HG02840 (cell line): ENCODE results near the gene RASSF8.
A peak's percentile ranks its signal among the peaks of the same experiment; 100 is the strongest.
"Not testable (repeated sequence)": the region's sequence is repeated elsewhere in the genome, so short reads cannot be mapped to it uniquely, and the experiment has no call there.

ENCODE experiments used
- ATAC-seq: cut with Tn5 transposase; IDR thresholded peaks from one replicate; pipeline ENCODE4 v1.9.1; 2021; ENCODE audit warnings: mild to moderate bottlenecking, moderate library complexity, moderate number of reproducible peaks; ENCODE audit not compliant: unreplicated experiment, low FRiP score

RASSF8 gene

GRCh38 chr12:26054383-26054782, 95.9 kb downstream of the RASSF8 start:
- no peak for ATAC-seq

GRCh38 chr12:26055087-26055486, 96.6 kb downstream of the RASSF8 start:
- ATAC-seq: no peak

GRCh38 chr12:26056335-26056734, 97.9 kb downstream of the RASSF8 start:
- no peak for ATAC-seq

GRCh38 chr12:26057271-26057670, 98.8 kb downstream of the RASSF8 start:
- ATAC-seq: not testable (repeated sequence)

- no peak for ATAC-seq
These were observed 99.8 kb downstream of the RASSF8 start for GRCh38 chr12:26058308-26058707.

GRCh38 chr12:26058818-26059217, 100.3 kb downstream of the RASSF8 start:
- no peak for ATAC-seq

- ATAC-seq: no peak
These were observed 103.5 kb downstream of the RASSF8 start for GRCh38 chr12:26062006-26062405.

GRCh38 chr12:26062566-26062965, 104.1 kb downstream of the RASSF8 start:
- ATAC-seq: no peak

- no peak for ATAC-seq
These were observed 107.0 kb downstream of the RASSF8 start for GRCh38 chr12:26065451-26065850.

GRCh38 chr12:26068503-26068902, 110.0 kb downstream of the RASSF8 start:
- ATAC-seq: no peak

- no peak for ATAC-seq
These were observed 111.3 kb downstream of the RASSF8 start for GRCh38 chr12:26069796-26070195.

- ATAC-seq: no peak
These were observed 119.6 kb downstream of the RASSF8 start for GRCh38 chr12:26077915-26078702.

- ATAC-seq: no peak
These were observed 122.4 kb downstream of the RASSF8 start for GRCh38 chr12:26080911-26081310.

- ATAC-seq: no peak
These were observed 128.5 kb downstream of the RASSF8 start for GRCh38 chr12:26086936-26087335.

GRCh38 chr12:26088998-26089397, 130.5 kb downstream of the RASSF8 start:
- ATAC-seq: peak; percentile 98

- no peak for ATAC-seq
These were observed 132.5 kb downstream of the RASSF8 start for GRCh38 chr12:26090836-26091510.

- no peak for ATAC-seq
These were observed 133.3 kb downstream of the RASSF8 start for GRCh38 chr12:26091822-26092221.

GRCh38 chr12:26092346-26093105, 134.0 kb downstream of the RASSF8 start:
- no peak for ATAC-seq

GRCh38 chr12:26095186-26095585, 136.7 kb downstream of the RASSF8 start:
- ATAC-seq: no peak

GRCh38 chr12:26096036-26096435, 137.6 kb downstream of the RASSF8 start:
- ATAC-seq: no peak
